Subcutaneous adipose tissue (tissue), 4 donors: ENCODE data around the gene MOK. TPM values are rescaled to one million over a fixed set of nuclear protein-coding genes. Genes with fewer than 3 reads are reported as not detected.

Experiments
- total RNA-seq, 4 donors: library from RNA; depleted of rRNA; stranded (reverse); fragments of >200 nt; gene quantifications; one replicate each; pipeline ENCODE4 v1.1.0, GENCODE V29; 2016
- TF ChIP-seq, protein P1 (sequence below): fragments of 450-650 bp; IDR thresholded peaks from one replicate; pipeline ENCODE4 v1.5.1; 2016; ENCODE audit warnings: low read depth, mild to moderate bottlenecking, control low read depth, antibody characterized with exemption, moderate library complexity

The MOK gene
- total RNA-seq, 4 donors from 2014 or later, result 4.0 to 13.9 (median 6.1) TPM

DNA sequence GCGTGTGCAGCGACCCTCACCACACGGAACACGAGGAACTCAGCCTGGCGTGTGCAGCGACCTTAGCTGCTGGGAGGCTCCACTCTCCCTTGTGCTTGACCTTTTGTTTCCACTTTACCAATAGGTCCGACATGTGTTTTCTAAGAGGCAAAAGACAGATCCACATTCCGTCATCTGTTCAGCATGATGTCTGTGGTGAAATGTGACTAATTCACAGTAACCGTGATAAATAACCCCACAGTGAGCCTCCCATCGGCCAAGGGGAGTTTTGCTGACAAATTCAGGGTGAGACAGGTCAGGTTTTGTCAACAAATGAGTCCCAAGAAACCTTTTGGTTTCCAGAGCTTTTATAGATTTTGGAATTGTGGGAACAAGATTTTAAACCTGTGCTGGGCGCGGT is 55.9 kb downstream of the MOK start:
- TF ChIP-seq, protein P1, sequence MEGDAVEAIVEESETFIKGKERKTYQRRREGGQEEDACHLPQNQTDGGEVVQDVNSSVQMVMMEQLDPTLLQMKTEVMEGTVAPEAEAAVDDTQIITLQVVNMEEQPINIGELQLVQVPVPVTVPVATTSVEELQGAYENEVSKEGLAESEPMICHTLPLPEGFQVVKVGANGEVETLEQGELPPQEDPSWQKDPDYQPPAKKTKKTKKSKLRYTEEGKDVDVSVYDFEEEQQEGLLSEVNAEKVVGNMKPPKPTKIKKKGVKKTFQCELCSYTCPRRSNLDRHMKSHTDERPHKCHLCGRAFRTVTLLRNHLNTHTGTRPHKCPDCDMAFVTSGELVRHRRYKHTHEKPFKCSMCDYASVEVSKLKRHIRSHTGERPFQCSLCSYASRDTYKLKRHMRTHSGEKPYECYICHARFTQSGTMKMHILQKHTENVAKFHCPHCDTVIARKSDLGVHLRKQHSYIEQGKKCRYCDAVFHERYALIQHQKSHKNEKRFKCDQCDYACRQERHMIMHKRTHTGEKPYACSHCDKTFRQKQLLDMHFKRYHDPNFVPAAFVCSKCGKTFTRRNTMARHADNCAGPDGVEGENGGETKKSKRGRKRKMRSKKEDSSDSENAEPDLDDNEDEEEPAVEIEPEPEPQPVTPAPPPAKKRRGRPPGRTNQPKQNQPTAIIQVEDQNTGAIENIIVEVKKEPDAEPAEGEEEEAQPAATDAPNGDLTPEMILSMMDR, result no peak

DNA sequence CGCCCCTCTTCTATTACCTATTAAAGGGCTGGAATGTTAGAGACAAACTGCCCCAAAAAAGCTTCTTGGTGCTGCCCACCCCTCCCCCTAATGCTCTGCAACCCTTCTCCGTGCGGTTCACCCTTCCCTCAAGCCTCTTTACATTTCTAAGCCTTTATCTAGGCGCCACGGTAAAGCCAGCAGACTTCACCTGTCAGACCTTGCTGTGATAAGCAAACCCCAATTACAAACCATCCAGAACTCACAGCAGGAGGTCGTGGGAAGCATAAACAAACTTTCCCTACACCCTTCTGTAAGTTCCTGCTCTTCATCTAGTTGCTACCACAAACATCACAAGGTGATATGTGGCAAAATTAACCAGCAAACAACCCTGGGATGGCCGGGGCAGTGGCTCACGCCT is 56.8 kb downstream of the MOK start:
- TF ChIP-seq, protein P1, result no peak

DNA sequence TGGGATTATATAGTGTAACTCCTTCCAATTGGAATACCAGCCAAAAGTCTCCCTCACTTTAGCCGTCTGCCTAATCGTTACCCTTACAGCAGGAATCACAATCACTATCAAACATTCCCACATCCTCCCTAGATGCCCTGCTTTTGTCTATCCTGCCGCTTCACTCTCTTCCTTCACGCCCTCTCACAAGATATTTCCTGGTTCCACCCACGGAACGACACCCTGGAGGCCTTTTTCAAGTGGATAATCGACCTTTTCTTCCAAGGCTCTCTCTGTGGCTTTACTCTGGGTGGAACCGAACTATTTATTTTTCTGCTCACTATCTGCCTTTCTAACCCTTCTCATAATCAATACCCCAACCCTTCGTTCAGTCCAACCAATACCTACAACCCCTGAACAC is 58.9 kb downstream of the MOK start:
- TF ChIP-seq, protein P1, result no peak

DNA sequence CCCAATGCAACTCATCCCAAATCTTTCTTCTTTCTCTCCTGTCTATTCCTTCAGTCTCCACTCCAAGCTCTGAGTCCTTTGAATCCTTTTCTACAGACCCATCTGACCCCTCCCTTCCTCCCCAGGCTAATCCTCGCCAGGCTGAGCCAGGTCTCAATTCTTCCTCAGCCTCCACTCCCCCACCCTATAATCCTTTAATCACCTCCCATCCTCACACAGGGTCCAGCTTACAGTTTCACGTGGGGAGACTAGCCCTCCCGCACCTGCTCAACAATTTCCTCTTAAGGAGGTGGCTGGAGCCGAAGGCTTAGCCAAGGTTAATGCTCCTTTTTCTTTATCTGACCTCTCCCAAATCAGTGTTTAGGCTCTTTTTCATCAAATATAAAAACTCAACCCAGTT is 63.8 kb downstream of the MOK start:
- TF ChIP-seq, protein P1, result no peak

DNA sequence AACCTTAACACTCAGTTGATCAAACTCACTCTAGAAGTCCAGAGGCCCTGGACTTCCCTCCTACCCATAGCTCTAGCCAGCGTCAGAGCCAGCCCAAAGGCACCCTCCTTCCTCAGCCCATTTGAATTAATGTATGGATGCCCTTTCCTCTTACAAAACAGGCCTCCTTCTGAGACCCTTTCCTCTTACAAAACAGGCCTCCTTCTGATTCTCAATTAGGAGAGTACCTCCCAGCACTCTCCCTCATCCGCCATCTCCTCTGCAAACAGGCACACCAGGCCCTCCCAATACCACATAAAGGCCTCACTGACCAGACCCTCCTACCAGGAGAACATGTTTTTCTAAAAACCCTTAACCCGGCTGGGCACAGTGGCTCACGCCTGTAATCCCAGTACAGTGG is 65.7 kb downstream of the MOK start:
- TF ChIP-seq, protein P1, result no peak

DNA sequence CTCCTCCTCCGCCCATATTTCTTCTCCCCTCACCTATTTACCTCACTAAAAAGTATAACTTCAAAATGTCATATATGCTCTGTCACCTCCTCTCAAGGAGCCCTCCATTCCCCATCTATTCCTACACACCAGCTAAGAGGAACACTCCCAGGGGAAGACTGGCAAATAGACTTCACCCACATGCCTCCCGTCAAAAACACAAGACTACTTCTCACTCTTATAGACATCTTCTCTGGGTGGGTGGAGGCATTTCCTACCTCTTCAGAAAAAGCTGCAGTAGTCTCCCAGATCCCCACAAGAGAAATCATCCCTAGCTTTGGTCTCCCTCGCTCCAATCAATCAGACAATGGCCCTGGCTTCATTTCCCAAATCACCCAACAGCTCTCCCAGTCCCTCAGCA is 66.2 kb downstream of the MOK start:
- TF ChIP-seq, protein P1, result no peak

DNA sequence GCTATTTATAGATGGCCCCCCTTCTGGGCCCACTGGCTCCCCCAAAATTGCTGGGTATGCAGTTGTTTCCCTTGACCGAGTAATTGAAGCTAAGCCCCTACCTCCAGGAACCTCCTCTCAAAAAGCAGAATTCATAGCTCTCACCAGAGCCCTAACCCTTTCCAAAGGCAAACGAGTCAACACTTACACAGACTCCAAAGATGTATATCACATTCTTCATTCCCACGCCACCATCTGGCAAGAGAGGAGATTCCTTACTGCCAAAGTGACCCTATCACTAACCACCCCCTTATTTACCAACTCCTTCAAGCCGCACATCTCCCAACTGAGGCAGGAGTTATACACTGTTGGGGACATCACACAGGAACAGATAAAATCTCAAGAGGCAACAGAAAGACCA is 66.8 kb downstream of the MOK start:
- TF ChIP-seq, protein P1, result no peak
